Body of pancreas (tissue), 4 donors: ENCODE measurements around the gene TCF12.

Source experiments
- CTCF ChIP-seq, 7 experiments: fragments of 450-650 bp in 4 of 7; fragments of 200-600 bp in 3 of 7; sonication (generic) in 3 of 7; IDR thresholded peaks; one replicate each; pipeline ENCODE4 v1.5.1; 2016 to 2019; ENCODE audit warnings: antibody characterized with exemption in 7 of 7
- POLR2A ChIP-seq, 3 donors: fragments of 450-650 bp; IDR thresholded peaks; one replicate each; pipeline ENCODE4 v1.6.1; 2016; ENCODE audit warnings: antibody characterized with exemption in 3 of 3, mild to moderate bottlenecking in 2 of 3

GRCh38 chr15:57290826-57291225 is 372.4 kb downstream of the TCF12 start:
- TF ChIP-seq POLR2A (IDR thresholded peaks at IDR 0.05) (no peak), CTCF (IDR thresholded peaks at IDR 0.05) (no peak)
